ENCODE measurements around the gene THBS3.
"Not testable (repeated sequence)": the region's sequence is repeated elsewhere in the genome, so short reads cannot be mapped to it uniquely, and the experiment has no call there.

Gene THBS3

GRCh38 chr1:155206891-155207805 lies 549 bp downstream of the THBS3 start:
- peak; percentile 80 for DNase-seq

- DNase-seq = no peak
These were observed 1.6 kb downstream of the THBS3 start for GRCh38 chr1:155205969-155206593.

GRCh38 chr1:155205035-155205434 lies 2.7 kb downstream of the THBS3 start:
- no peak for DNase-seq

GRCh38 chr1:155202731-155203515 lies 4.8 kb downstream of the THBS3 start:
- DNase-seq = no peak

GRCh38 chr1:155202198-155202597 lies 5.5 kb downstream of the THBS3 start:
- DNase-seq = no peak

- DNase-seq = no peak
These were observed 6.8 kb downstream of the THBS3 start for GRCh38 chr1:155200920-155201319.

- no peak for DNase-seq
These were observed 7.9 kb downstream of the THBS3 start for GRCh38 chr1:155199792-155200191.

- DNase-seq = no peak
These were observed 9.2 kb downstream of the THBS3 start for GRCh38 chr1:155198547-155198906.

GRCh38 chr1:155197901-155198546 lies 9.7 kb downstream of the THBS3 start:
- DNase-seq = no peak

GRCh38 chr1:155196893-155197638 lies 10.6 kb downstream of the THBS3 start:
- DNase-seq = no peak

GRCh38 chr1:155196103-155196892 lies 11.4 kb downstream of the THBS3 start:
- no peak for DNase-seq

GRCh38 chr1:155195201-155196102 lies 12.2 kb downstream of the THBS3 start:
- DNase-seq = no peak

- not testable (repeated sequence) for DNase-seq
These were observed 13.8 kb downstream of the THBS3 start for GRCh38 chr1:155193991-155194240.

- DNase-seq = peak; percentile 89
These were observed 14.3 kb downstream of the THBS3 start for GRCh38 chr1:155193275-155193990.

- no peak for DNase-seq
These were observed 15.1 kb downstream of the THBS3 start for GRCh38 chr1:155192346-155193274.

- DNase-seq = no peak
These were observed 15.8 kb downstream of the THBS3 start for GRCh38 chr1:155191904-155192303.

GRCh38 chr1:155189926-155190325 lies 17.8 kb downstream of the THBS3 start:
- DNase-seq = not testable (repeated sequence)

- no peak for DNase-seq
These were observed 19.4 kb downstream of the THBS3 start for GRCh38 chr1:155188268-155188667.

GRCh38 chr1:155187456-155187891 lies 20.2 kb downstream of the THBS3 start:
- no peak for DNase-seq

All from fibroblast of upper back skin (primary cell).